Amniotic stem cell (primary cell): ENCODE results near the gene PPP2CA.
"Not testable (repeated sequence)": the region's sequence is repeated elsewhere in the genome, so short reads cannot be mapped to it uniquely, and the experiment has no call there.

Experiments
- DNase-seq: peaks from one replicate; lab custom pipeline; 2025; lab: John Stamatoyannopoulos, UW

The PPP2CA gene

GRCh38 chr5:134189031-134189430 is 36.8 kb downstream of the PPP2CA start:
- no peak for DNase-seq

GRCh38 chr5:134188092-134188491 is 37.8 kb downstream of the PPP2CA start:
- no peak for DNase-seq

GRCh38 chr5:134184155-134185135 is 41.4 kb downstream of the PPP2CA start:
- no peak for DNase-seq

- DNase-seq: no peak
Measured at GRCh38 chr5:134183481-134183880, 42.4 kb downstream of the PPP2CA start.

- DNase-seq: no peak
Measured at GRCh38 chr5:134178096-134178419, 47.8 kb downstream of the PPP2CA start.

GRCh38 chr5:134177369-134178095 is 48.3 kb downstream of the PPP2CA start:
- DNase-seq: no peak

GRCh38 chr5:134176511-134177368 is 49.1 kb downstream of the PPP2CA start, which contains the start of gene SKP1:
TSS of gene SKP1 (minus strand) at chr5:134176950. CDS start at chr5:134174022, 2,928 bp downstream.
- DNase-seq: peak; percentile 42

GRCh38 chr5:134175921-134176510 is 49.9 kb downstream of the PPP2CA start:
- peak; percentile 23 for DNase-seq

- peak; percentile 27 for DNase-seq
Measured at GRCh38 chr5:134174841-134175839, 50.7 kb downstream of the PPP2CA start.

- no peak for DNase-seq
Measured at GRCh38 chr5:134171972-134172371, 53.9 kb downstream of the PPP2CA start.

GRCh38 chr5:134162592-134162991 is 63.3 kb downstream of the PPP2CA start:
- DNase-seq: no peak

GRCh38 chr5:134161513-134162395 is 64.1 kb downstream of the PPP2CA start:
- no peak for DNase-seq

- DNase-seq: no peak
Measured at GRCh38 chr5:134153657-134154056, 72.2 kb downstream of the PPP2CA start.

- no peak for DNase-seq
Measured at GRCh38 chr5:134153241-134153640, 72.6 kb downstream of the PPP2CA start.

- DNase-seq: not testable (repeated sequence)
Measured at GRCh38 chr5:134152173-134152832, 73.6 kb downstream of the PPP2CA start.

- DNase-seq: no peak
Measured at GRCh38 chr5:134151723-134152122, 74.2 kb downstream of the PPP2CA start.

GRCh38 chr5:134149571-134150303 is 76.1 kb downstream of the PPP2CA start:
- DNase-seq: no peak

- DNase-seq: no peak
Measured at GRCh38 chr5:134148986-134149539, 76.8 kb downstream of the PPP2CA start.
